ENCODE results near the gene LCP2. TPM values are rescaled to one million over a fixed set of nuclear protein-coding genes. Genes with fewer than 3 reads are reported as not detected.

Gene LCP2
- total RNA-seq, 6 donors from 2014 or later, result 43.0 to 148 (median 68.6) TPM

DNA sequence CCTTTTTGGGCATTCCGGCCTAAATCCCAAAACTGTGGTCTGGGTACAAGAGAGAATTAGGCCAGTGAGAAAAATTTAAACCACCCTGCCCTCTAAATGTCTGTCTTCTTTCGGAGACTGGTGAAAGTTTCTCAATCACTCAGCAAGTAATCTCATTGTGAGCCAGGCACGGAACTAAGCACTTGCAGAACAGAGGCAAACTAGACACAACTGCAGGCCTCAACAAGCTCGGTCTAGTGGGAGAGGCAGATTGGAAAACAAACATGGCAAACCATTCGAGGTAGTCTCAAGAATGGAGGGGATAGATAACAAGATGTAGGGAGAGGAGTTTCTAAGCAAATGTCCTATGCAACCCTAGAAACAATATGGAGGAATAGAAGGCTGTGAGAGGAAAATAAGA, 73.7 kb downstream of the LCP2 start:
- WGBS, 2 donors, result 64 to 72% methylated on average over 5 of the region's 5 CpGs
- Histone ChIP-seq H3K4me1 (peaks cover 0 to 11% (median 3%) of the 10 kb centered on the region in 4 donors), H3K9me3 (no peaks in the 10 kb centered on the region), H3K27me3 (no peaks in the 10 kb centered on the region), H3K4me3 (no peak overlapping the region), H3K36me3 (no peaks in the 10 kb centered on the region), H3K27ac (no peak overlapping the region)
- no peak for ATAC-seq (ENCODE audit: low FRiP score in 2 of 2)
- DNase-seq, result no peak
- no peak for TF ChIP-seq POLR2AphosphoS5 (IDR thresholded peaks at IDR 0.05)
- no peak for TF ChIP-seq EP300 (IDR thresholded peaks at IDR 0.05)
- TF ChIP-seq POLR2A (IDR thresholded peaks at IDR 0.05), result no peak
- TF ChIP-seq, protein P1, sequence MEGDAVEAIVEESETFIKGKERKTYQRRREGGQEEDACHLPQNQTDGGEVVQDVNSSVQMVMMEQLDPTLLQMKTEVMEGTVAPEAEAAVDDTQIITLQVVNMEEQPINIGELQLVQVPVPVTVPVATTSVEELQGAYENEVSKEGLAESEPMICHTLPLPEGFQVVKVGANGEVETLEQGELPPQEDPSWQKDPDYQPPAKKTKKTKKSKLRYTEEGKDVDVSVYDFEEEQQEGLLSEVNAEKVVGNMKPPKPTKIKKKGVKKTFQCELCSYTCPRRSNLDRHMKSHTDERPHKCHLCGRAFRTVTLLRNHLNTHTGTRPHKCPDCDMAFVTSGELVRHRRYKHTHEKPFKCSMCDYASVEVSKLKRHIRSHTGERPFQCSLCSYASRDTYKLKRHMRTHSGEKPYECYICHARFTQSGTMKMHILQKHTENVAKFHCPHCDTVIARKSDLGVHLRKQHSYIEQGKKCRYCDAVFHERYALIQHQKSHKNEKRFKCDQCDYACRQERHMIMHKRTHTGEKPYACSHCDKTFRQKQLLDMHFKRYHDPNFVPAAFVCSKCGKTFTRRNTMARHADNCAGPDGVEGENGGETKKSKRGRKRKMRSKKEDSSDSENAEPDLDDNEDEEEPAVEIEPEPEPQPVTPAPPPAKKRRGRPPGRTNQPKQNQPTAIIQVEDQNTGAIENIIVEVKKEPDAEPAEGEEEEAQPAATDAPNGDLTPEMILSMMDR (IDR thresholded peaks at IDR 0.05), result no peak

DNA sequence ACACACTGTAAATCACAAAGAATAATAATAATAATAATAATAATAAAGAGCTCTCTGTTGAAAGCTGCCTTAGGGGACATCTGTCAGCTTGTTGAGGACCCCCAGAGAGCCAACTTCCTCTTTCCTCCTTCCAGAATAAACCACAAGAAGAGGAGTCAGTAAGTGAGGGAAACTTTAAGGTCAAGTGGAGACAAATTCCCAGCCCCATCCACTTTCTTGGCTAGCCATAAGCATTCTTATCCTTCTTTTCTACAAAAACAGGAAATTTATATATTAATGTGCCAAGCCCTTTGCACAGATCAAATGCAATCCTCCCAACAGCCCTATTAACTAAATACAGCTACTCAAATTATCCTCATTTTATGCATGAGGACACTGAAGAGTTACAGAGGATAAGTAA, 74.2 kb downstream of the LCP2 start:
- H3K36me3 ChIP-seq, result no peaks in the 10 kb centered on the region
- ATAC-seq (ENCODE audit: low FRiP score in 2 of 2) (no peak), DNase-seq (no peak)
- no peak overlapping the region for H3K27ac ChIP-seq
- peaks cover 0 to 11% (median 3%) of the 10 kb centered on the region in 4 donors for H3K4me1 ChIP-seq
- TF ChIP-seq EP300 (IDR thresholded peaks at IDR 0.05), result no peak
- TF ChIP-seq, protein P1 (IDR thresholded peaks at IDR 0.05), result no peak
- TF ChIP-seq POLR2A (IDR thresholded peaks at IDR 0.05), result no peak
- TF ChIP-seq POLR2AphosphoS5 (IDR thresholded peaks at IDR 0.05), result no peak
- no peaks in the 10 kb centered on the region for H3K9me3 ChIP-seq
- no peaks in the 10 kb centered on the region for H3K27me3 ChIP-seq
- no peak overlapping the region for H3K4me3 ChIP-seq

GRCh38 chr5:170221327-170221741, 76.2 kb downstream of the LCP2 start:
- Histone ChIP-seq H3K27ac (no peak overlapping the region), H3K36me3 (no peaks in the 10 kb centered on the region), H3K27me3 (no peaks in the 10 kb centered on the region), H3K4me3 (no peak overlapping the region), H3K9me3 (no peaks in the 10 kb centered on the region), H3K4me1 (peaks cover 0 to 11% (median 3%) of the 10 kb centered on the region in 4 donors)
- 70 to 78% methylated on average over 6 of the region's 6 CpGs for WGBS, 2 donors
- no peak for ATAC-seq (ENCODE audit: low FRiP score in 2 of 2)
- TF ChIP-seq, protein P1 (IDR thresholded peaks at IDR 0.05), result no peak
- no peak for TF ChIP-seq EP300 (IDR thresholded peaks at IDR 0.05)
- no peak for TF ChIP-seq POLR2A (IDR thresholded peaks at IDR 0.05)
- TF ChIP-seq POLR2AphosphoS5 (IDR thresholded peaks at IDR 0.05), result no peak
- DNase-seq, result no peak

GRCh38 chr5:170220191-170220590, 77.4 kb downstream of the LCP2 start:
- TF ChIP-seq, protein P1 (IDR thresholded peaks at IDR 0.05), result no peak
- TF ChIP-seq EP300 (IDR thresholded peaks at IDR 0.05), result no peak
- no peak for TF ChIP-seq POLR2A (IDR thresholded peaks at IDR 0.05)
- Histone ChIP-seq H3K36me3 (no peaks in the 10 kb centered on the region), H3K27me3 (no peaks in the 10 kb centered on the region), H3K27ac (no peak overlapping the region), H3K4me1 (peaks cover 0 to 6% (median 3%) of the 10 kb centered on the region in 4 donors), H3K9me3 (no peaks in the 10 kb centered on the region), H3K4me3 (no peak overlapping the region)
- 87 to 100% methylated on average over 2 of the region's 2 CpGs for WGBS, 2 donors
- DNase-seq (no peak), ATAC-seq (ENCODE audit: low FRiP score in 2 of 2) (no peak)

- Histone ChIP-seq H3K4me3 (no peak overlapping the region), H3K27ac (no peak overlapping the region), H3K9me3 (no peaks in the 10 kb centered on the region), H3K27me3 (no peaks in the 10 kb centered on the region), H3K36me3 (no peaks in the 10 kb centered on the region), H3K4me1 (peaks cover 0 to 6% (median 3%) of the 10 kb centered on the region in 4 donors)
- WGBS, 2 donors, result 85 to 92% methylated on average over 2 of the region's 2 CpGs
- DNase-seq (no peak), ATAC-seq (ENCODE audit: low FRiP score in 2 of 2) (no peak)
- TF ChIP-seq EP300 (IDR thresholded peaks at IDR 0.05) (no peak), POLR2AphosphoS5 (IDR thresholded peaks at IDR 0.05) (no peak), POLR2A (IDR thresholded peaks at IDR 0.05) (no peak)
- TF ChIP-seq, protein P1 (IDR thresholded peaks at IDR 0.05), result no peak
These were observed 78.0 kb downstream of the LCP2 start for GRCh38 chr5:170219615-170220014.

Data from upper lobe of left lung (tissue), 6 donors.